ENCODE results near the gene PREX1.

GRCh38 chr20:48829940-48830339 lies 2.1 kb upstream of the PREX1 start:
- TF ChIP-seq, protein P1, sequence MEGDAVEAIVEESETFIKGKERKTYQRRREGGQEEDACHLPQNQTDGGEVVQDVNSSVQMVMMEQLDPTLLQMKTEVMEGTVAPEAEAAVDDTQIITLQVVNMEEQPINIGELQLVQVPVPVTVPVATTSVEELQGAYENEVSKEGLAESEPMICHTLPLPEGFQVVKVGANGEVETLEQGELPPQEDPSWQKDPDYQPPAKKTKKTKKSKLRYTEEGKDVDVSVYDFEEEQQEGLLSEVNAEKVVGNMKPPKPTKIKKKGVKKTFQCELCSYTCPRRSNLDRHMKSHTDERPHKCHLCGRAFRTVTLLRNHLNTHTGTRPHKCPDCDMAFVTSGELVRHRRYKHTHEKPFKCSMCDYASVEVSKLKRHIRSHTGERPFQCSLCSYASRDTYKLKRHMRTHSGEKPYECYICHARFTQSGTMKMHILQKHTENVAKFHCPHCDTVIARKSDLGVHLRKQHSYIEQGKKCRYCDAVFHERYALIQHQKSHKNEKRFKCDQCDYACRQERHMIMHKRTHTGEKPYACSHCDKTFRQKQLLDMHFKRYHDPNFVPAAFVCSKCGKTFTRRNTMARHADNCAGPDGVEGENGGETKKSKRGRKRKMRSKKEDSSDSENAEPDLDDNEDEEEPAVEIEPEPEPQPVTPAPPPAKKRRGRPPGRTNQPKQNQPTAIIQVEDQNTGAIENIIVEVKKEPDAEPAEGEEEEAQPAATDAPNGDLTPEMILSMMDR (IDR thresholded peaks at IDR 0.05), result no peak
- TF ChIP-seq POLR2A (IDR thresholded peaks at IDR 0.05) (no peak), EP300 (IDR thresholded peaks at IDR 0.05) (no peak)
